ENCODE results near the gene CDH18.

GRCh38 chr5:19880859-19881436, 107.1 kb downstream of the CDH18 start:
- TF ChIP-seq EZH2 (IDR thresholded peaks at IDR 0.05) (no peak), CTCF (IDR thresholded peaks at IDR 0.05 in 2 of 3, conservative IDR thresholded peaks at IDR 0.05 in 1 of 3; ENCODE audit: borderline replicate concordance in 1 of 3, insufficient read depth in 1 of 3, low read depth in 2 of 3, low read length in 2 of 3) (no peak), CEBPB (IDR thresholded peaks at IDR 0.05; ENCODE audit: low read depth) (no peak), RAD21 (IDR thresholded peaks at IDR 0.05; ENCODE audit: low read depth) (no peak), ELF1 (IDR thresholded peaks at IDR 0.05; ENCODE audit: borderline replicate concordance, low read depth) (no peak), SRF (IDR thresholded peaks at IDR 0.05; ENCODE audit: low read depth) (no peak), POLR2A (IDR thresholded peaks at IDR 0.05; ENCODE audit: borderline replicate concordance, extremely low read depth, insufficient read depth, insufficient read length) (no peak), JUND (IDR thresholded peaks at IDR 0.05) (no peak)
